GM12878 (cell line): Measurements from ENCODE around the gene CBARP.
A peak's percentile ranks its signal among the peaks of the same experiment; 100 is the strongest.

Experiments used
- EGR1 ChIP-seq, 2 experiments: IDR thresholded peaks; 1 replicate in 1 of 2; 2 replicates in 1 of 2; pipeline ENCODE4 v1.6.1; 2011 to 2012; ENCODE audit warnings: low read depth in 2 of 2, low read length in 2 of 2, borderline replicate concordance in 1 of 2, mild to moderate bottlenecking in 1 of 2, moderate library complexity in 1 of 2
- EZH2 ChIP-seq: IDR thresholded peaks from 2 replicates; pipeline ENCODE4 v1.6.1; 2012; ENCODE audit warnings: low read depth, mild to moderate bottlenecking, control low read depth, inconsistent platforms, low read length, borderline replicate concordance; ENCODE audit not compliant: control insufficient read depth
- JUND ChIP-seq: IDR thresholded peaks from 2 replicates; pipeline ENCODE4 v1.6.1; 2012; ENCODE audit warnings: low read depth, mild to moderate bottlenecking, low read length, improper control_type of control experiment, moderate library complexity
- POLR2AphosphoS5 ChIP-seq: IDR thresholded peaks from 2 replicates; pipeline ENCODE4 v1.6.1; 2011; ENCODE audit warnings: mild to moderate bottlenecking, low read length, inconsistent platforms
- RBBP5 ChIP-seq: fragments of 200-600 bp; sonication (generic); conservative IDR thresholded peaks from 2 replicates; pipeline ENCODE4 v1.6.1; 2016
- TAF1 ChIP-seq: IDR thresholded peaks from 2 replicates; pipeline ENCODE4 v1.6.1; 2011; ENCODE audit warnings: mild to moderate bottlenecking, low read depth, low read length, borderline replicate concordance
- ZNF274 ChIP-seq: IDR thresholded peaks from one replicate; pipeline ENCODE4 v1.8.0; 2011; ENCODE audit not compliant: insufficient read length, insufficient read depth
- TF ChIP-seq, protein P1 (sequence below), 3 experiments: IDR thresholded peaks in 2 of 3; conservative IDR thresholded peaks in 1 of 3; 2 replicates each; pipeline ENCODE4 v1.5.1; 2011; ENCODE audit warnings: low read depth in 3 of 3, low read length in 3 of 3, mild to moderate bottlenecking in 3 of 3, control low read depth in 2 of 3, moderate library complexity in 2 of 3, inconsistent platforms in 1 of 3, mixed read lengths in 1 of 3; ENCODE audit not compliant: control insufficient read depth in 2 of 3, insufficient read depth in 1 of 3; ENCODE audit errors: extremely low read depth in 1 of 3

DNA sequence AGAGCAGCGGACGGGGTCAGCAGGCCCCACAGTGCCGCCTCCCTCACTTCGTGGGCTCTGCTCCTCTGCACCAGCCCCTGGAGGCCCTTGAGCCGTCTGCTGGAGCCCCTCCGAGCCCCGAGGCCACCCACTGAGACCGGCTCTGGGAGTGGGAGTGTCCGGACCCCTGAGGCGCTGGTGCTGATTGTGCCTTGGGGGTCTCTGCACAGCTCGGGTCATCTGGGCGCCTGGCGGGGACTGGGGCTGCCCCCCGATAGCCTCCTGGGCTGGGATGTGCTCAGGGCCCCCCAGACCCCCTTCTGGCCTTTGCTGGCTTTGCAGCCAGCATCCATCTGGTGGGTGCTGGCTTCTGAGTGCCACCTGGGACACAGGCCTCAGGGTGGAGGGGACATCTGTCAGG, 15.4 kb downstream of the CBARP start:
- TF ChIP-seq, protein P1, sequence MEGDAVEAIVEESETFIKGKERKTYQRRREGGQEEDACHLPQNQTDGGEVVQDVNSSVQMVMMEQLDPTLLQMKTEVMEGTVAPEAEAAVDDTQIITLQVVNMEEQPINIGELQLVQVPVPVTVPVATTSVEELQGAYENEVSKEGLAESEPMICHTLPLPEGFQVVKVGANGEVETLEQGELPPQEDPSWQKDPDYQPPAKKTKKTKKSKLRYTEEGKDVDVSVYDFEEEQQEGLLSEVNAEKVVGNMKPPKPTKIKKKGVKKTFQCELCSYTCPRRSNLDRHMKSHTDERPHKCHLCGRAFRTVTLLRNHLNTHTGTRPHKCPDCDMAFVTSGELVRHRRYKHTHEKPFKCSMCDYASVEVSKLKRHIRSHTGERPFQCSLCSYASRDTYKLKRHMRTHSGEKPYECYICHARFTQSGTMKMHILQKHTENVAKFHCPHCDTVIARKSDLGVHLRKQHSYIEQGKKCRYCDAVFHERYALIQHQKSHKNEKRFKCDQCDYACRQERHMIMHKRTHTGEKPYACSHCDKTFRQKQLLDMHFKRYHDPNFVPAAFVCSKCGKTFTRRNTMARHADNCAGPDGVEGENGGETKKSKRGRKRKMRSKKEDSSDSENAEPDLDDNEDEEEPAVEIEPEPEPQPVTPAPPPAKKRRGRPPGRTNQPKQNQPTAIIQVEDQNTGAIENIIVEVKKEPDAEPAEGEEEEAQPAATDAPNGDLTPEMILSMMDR (IDR thresholded peaks at IDR 0.05 in 2 of 3, conservative IDR thresholded peaks at IDR 0.05 in 1 of 3; ENCODE audit: control insufficient read depth in 2 of 3, extremely low read depth in 1 of 3, insufficient read depth in 1 of 3, low read depth in 3 of 3, low read length in 3 of 3): peak in 2 of 3 experiments; percentile 4 to 32; a peak in 2 of 6 replicates
- TF ChIP-seq RBBP5 (no peak), ZNF274 (no peak), JUND (no peak), TAF1 (no peak), EZH2 (no peak), POLR2AphosphoS5 (no peak), EGR1 (IDR thresholded peaks at IDR 0.05; ENCODE audit: borderline replicate concordance in 1 of 2, low read depth in 2 of 2, low read length in 2 of 2) (no peak)
